GM19035 (cell line): ENCODE data around the gene PKHD1.

ENCODE experiments used
- ATAC-seq: cut with Tn5 transposase; IDR thresholded peaks from one replicate; pipeline ENCODE4 v1.9.1; 2021; ENCODE audit not compliant: unreplicated experiment

Gene PKHD1

GRCh38 chr6:51644426-51644825 lies 443.0 kb downstream of the PKHD1 start:
- ATAC-seq = no peak

- no peak for ATAC-seq
Measured at GRCh38 chr6:51640021-51640420, 447.4 kb downstream of the PKHD1 start.

- ATAC-seq = no peak
Measured at GRCh38 chr6:51633424-51633823, 454.0 kb downstream of the PKHD1 start.

- ATAC-seq = no peak
Measured at GRCh38 chr6:51630011-51630410, 457.4 kb downstream of the PKHD1 start.

GRCh38 chr6:51626391-51626790 lies 461.0 kb downstream of the PKHD1 start:
- no peak for ATAC-seq

GRCh38 chr6:51625566-51625965 lies 461.8 kb downstream of the PKHD1 start:
- no peak for ATAC-seq

- ATAC-seq = no peak
Measured at GRCh38 chr6:51620971-51621370, 466.4 kb downstream of the PKHD1 start.

GRCh38 chr6:51619042-51619799 lies 468.2 kb downstream of the PKHD1 start:
- ATAC-seq = no peak

GRCh38 chr6:51618563-51618962 lies 468.9 kb downstream of the PKHD1 start:
- ATAC-seq = no peak

GRCh38 chr6:51617751-51618150 lies 469.7 kb downstream of the PKHD1 start:
- ATAC-seq = no peak

- no peak for ATAC-seq
Measured at GRCh38 chr6:51616243-51616642, 471.2 kb downstream of the PKHD1 start.

- no peak for ATAC-seq
Measured at GRCh38 chr6:51614725-51615124, 472.7 kb downstream of the PKHD1 start.

- no peak for ATAC-seq
Measured at GRCh38 chr6:51613558-51613957, 473.9 kb downstream of the PKHD1 start.

- ATAC-seq = no peak
Measured at GRCh38 chr6:51608932-51609331, 478.5 kb downstream of the PKHD1 start.

- no peak for ATAC-seq
Measured at GRCh38 chr6:51608383-51608782, 479.0 kb downstream of the PKHD1 start.

- no peak for ATAC-seq
Measured at GRCh38 chr6:51600514-51600913, 486.9 kb downstream of the PKHD1 start.

- no peak for ATAC-seq
Measured at GRCh38 chr6:51598171-51598570, 489.2 kb downstream of the PKHD1 start.

- ATAC-seq = no peak
Measured at GRCh38 chr6:51594981-51595380, 492.4 kb downstream of the PKHD1 start.

GRCh38 chr6:51585264-51585663 lies 502.1 kb downstream of the PKHD1 start:
- no peak for ATAC-seq

- no peak for ATAC-seq
Measured at GRCh38 chr6:51584163-51584562, 503.2 kb downstream of the PKHD1 start.

- ATAC-seq = no peak
Measured at GRCh38 chr6:51578994-51579393, 508.4 kb downstream of the PKHD1 start.

- no peak for ATAC-seq
Measured at GRCh38 chr6:51578362-51578761, 509.1 kb downstream of the PKHD1 start.

GRCh38 chr6:51574040-51574439 lies 513.4 kb downstream of the PKHD1 start:
- ATAC-seq = no peak
